ENCODE measurements around the gene TMF1.

The TMF1 gene
- total RNA-seq: 174 to 185 reads per million in 2 donors

- no peak for DNase-seq
Measured at GRCh38 chr3:69051756-69052471, at the start of gene TMF1. Gene TMF1 (minus strand): TSS chr3:69052333. CDS start chr3:69052086, 247 bp downstream.

- no peak for DNase-seq
Measured at GRCh38 chr3:69099576-69099975, 47.4 kb upstream of the TMF1 start.

- DNase-seq: no peak
Measured at GRCh38 chr3:69097407-69098086, 45.4 kb upstream of the TMF1 start.

- no peak for DNase-seq
Measured at GRCh38 chr3:69096299-69096698, 44.2 kb upstream of the TMF1 start.

GRCh38 chr3:69095636-69096035, 43.5 kb upstream of the TMF1 start:
- DNase-seq: no peak

GRCh38 chr3:69094467-69095205, 42.5 kb upstream of the TMF1 start:
- no peak for DNase-seq

GRCh38 chr3:69092030-69092516, 39.9 kb upstream of the TMF1 start:
- no peak for DNase-seq

GRCh38 chr3:69091389-69092029, 39.4 kb upstream of the TMF1 start:
- no peak for DNase-seq

- no peak for DNase-seq
Measured at GRCh38 chr3:69090021-69090420, 37.9 kb upstream of the TMF1 start.

- DNase-seq: no peak
Measured at GRCh38 chr3:69088063-69088462, 35.9 kb upstream of the TMF1 start.

- no peak for DNase-seq
Measured at GRCh38 chr3:69087030-69087791, 35.1 kb upstream of the TMF1 start.

- no peak for DNase-seq
Measured at GRCh38 chr3:69085833-69086722, 33.9 kb upstream of the TMF1 start.

GRCh38 chr3:69085168-69085832, 33.2 kb upstream of the TMF1 start:
- DNase-seq: peak; percentile 21

- peak; percentile 76 for DNase-seq
Measured at GRCh38 chr3:69084326-69085167, 32.4 kb upstream of the TMF1 start, which contains the start of gene ARL6IP5. Gene ARL6IP5 (plus strand): TSS chr3:69084937. CDS start chr3:69085048, 111 bp downstream.

GRCh38 chr3:69082805-69083204, 30.7 kb upstream of the TMF1 start:
- no peak for DNase-seq

GRCh38 chr3:69082361-69082760, 30.2 kb upstream of the TMF1 start:
- no peak for DNase-seq

- no peak for DNase-seq
Measured at GRCh38 chr3:69081583-69082262, 29.6 kb upstream of the TMF1 start.

GRCh38 chr3:69080233-69080920, 28.2 kb upstream of the TMF1 start, which contains the start of gene UBA3:
Gene UBA3 (minus strand): TSS chr3:69080365. CDS start chr3:69080353, 12 bp downstream.
- DNase-seq: peak; percentile 84

Measured in activated gamma-delta T cell (primary cell).